Neural crest cell (in vitro differentiated cells): ENCODE data around the gene CAPZB. TPM values are rescaled to one million over a fixed set of nuclear protein-coding genes. Genes with fewer than 3 reads are reported as not detected.
A peak's percentile ranks its signal among the peaks of the same experiment; 100 is the strongest.

Experiments used
- DNase-seq: peaks from one replicate; pipeline ENCODE4 v3.0.0; 2021; ENCODE audit warnings: low read depth, mixed read lengths, low spot score
- H3K27ac Mint-ChIP-seq: one replicate; pipeline ENCODE4 v1.8.0; 2021; ENCODE audit warnings: mild to moderate bottlenecking, mixed read lengths; ENCODE audit not compliant: unreplicated experiment
- H3K27me3 Mint-ChIP-seq: 2 replicates; pipeline ENCODE4 v1.8.0; 2021; ENCODE audit warnings: low read depth, mild to moderate bottlenecking, mixed read lengths
- H3K36me3 Mint-ChIP-seq: 2 replicates; pipeline ENCODE4 v1.8.0; 2021; ENCODE audit warnings: low read depth, mild to moderate bottlenecking, mixed read lengths
- H3K4me1 Mint-ChIP-seq: 2 replicates; pipeline ENCODE4 v1.8.0; 2021; ENCODE audit warnings: mixed read lengths
- H3K4me3 Mint-ChIP-seq: one replicate; pipeline ENCODE4 v1.8.0; 2021; ENCODE audit warnings: mild to moderate bottlenecking, mixed read lengths
- H3K9me3 Mint-ChIP-seq: 2 replicates; pipeline ENCODE4 v1.8.0; 2021; ENCODE audit warnings: mixed read lengths
- total RNA-seq: library from RNA; stranded (reverse); gene quantifications from 2 replicates; pipeline ENCODE4 v1.2.1, GENCODE V29; 2021
- TF ChIP-seq, protein P1 (sequence below): fragments of 200-600 bp; sonication (generic); conservative IDR thresholded peaks from 2 replicates; pipeline ENCODE4 v1.5.0; 2021; ENCODE audit warnings: antibody characterized with exemption, mild to moderate bottlenecking

CAPZB gene
- total RNA-seq, 1 donor from 2014 or later = 256 TPM

DNA sequence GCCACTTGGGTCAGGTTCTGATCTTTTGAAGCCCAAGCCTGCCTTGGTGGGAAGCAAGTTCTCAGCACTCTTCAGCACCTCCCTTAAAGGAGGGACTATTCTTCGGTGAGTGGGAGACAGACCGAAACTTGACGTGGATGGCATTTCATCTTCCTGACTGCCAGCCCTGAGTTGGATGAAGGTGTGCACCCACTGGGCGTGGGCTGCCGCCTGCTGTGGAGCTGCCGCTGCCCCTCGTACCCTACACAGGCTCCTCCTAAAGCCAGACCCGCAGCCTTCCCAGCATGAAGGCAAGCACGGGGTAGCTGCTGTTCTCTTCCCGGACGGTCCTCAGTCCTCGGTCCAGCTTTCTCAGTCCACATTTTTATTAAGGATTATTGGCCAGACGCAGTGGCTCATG is 89.1 kb downstream of the CAPZB start:
- no peak for DNase-seq
- Mint-ChIP-seq H3K27me3 (no peaks in the 10 kb centered on the region), H3K36me3 (no peaks in the 10 kb centered on the region), H3K4me3 (no peak overlapping the region), H3K4me1 (peaks cover 21% of the 10 kb centered on the region), H3K27ac (no peak overlapping the region), H3K9me3 (no peaks in the 10 kb centered on the region)
- TF ChIP-seq, protein P1, sequence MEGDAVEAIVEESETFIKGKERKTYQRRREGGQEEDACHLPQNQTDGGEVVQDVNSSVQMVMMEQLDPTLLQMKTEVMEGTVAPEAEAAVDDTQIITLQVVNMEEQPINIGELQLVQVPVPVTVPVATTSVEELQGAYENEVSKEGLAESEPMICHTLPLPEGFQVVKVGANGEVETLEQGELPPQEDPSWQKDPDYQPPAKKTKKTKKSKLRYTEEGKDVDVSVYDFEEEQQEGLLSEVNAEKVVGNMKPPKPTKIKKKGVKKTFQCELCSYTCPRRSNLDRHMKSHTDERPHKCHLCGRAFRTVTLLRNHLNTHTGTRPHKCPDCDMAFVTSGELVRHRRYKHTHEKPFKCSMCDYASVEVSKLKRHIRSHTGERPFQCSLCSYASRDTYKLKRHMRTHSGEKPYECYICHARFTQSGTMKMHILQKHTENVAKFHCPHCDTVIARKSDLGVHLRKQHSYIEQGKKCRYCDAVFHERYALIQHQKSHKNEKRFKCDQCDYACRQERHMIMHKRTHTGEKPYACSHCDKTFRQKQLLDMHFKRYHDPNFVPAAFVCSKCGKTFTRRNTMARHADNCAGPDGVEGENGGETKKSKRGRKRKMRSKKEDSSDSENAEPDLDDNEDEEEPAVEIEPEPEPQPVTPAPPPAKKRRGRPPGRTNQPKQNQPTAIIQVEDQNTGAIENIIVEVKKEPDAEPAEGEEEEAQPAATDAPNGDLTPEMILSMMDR = no peak

DNA sequence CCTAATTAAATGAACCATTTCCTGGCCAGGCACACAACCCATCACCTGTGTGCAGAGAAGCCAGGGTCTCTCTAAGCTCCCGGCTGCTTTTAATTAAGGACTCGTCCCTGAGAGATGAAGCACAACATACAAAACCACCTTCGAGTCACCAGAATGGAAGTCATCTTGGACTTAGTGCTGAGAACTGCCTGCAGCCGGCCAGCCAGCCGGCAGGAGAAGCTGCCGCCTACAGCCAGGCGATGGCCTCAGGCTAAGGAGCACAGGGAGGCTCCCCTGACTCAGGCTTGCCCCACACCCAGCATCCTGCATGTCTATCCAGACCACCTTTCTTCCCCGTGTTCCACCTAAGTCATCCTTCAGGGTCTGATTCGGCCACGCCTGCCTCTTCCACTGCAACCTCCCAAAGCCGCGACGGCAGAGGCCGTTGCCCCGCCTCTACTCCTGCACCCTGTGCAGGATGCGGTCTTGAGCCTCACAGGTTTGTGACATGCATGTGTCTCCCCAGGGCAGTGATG is 89.6 kb downstream of the CAPZB start:
- TF ChIP-seq, protein P1 = no peak
- no peaks in the 10 kb centered on the region for H3K9me3 Mint-ChIP-seq
- H3K4me1 Mint-ChIP-seq = peaks cover 27% of the 10 kb centered on the region
- H3K36me3 Mint-ChIP-seq = no peaks in the 10 kb centered on the region
- no peaks in the 10 kb centered on the region for H3K27me3 Mint-ChIP-seq
- H3K27ac Mint-ChIP-seq = peak overlapping the region; percentile 72
- no peak for DNase-seq
- H3K4me3 Mint-ChIP-seq = no peak overlapping the region

DNA sequence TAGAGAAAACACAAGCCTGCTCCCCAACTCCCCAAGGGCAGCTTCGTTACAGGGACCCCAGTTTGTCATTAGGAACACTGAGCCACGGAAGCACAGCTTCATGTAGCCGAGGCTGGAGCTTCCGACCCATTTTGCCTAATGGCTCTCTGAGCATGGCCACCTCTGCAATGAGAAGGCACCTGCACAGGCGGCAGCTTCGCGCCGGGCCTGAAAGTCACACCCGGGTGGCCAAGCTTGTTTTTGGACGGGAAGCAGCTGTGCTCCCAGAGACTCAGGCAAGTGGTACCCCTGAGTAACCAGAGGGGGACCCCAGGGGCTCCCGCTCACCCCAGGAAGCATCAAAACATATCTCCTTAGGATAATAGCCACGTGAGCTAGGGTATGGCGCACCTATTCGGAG is 92.3 kb downstream of the CAPZB start:
- TF ChIP-seq, protein P1 = no peak
- Mint-ChIP-seq H3K4me3 (no peak overlapping the region), H3K27me3 (no peaks in the 10 kb centered on the region), H3K4me1 (peaks cover 32% of the 10 kb centered on the region), H3K36me3 (no peaks in the 10 kb centered on the region), H3K9me3 (no peaks in the 10 kb centered on the region), H3K27ac (no peak overlapping the region)
- DNase-seq = no peak

DNA sequence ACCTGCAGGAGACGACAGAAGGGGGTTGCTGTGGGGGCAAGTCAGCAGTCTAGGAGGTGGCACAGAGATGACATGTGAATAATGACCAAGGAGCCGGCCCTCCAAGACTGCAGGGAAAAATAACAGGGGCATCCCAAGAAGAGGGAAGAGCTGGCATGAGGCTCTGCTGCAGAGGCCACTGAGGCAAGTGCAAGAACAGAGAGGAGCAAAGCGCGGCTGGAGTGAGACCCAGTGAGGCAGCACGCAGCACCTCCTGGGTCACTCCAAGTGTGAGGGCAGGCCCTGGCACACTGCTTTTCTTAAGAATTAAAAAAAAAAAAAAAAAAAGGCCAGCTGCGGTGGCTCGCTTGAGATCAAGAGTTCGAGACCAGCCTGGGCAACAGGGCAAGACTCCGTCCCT is 93.1 kb downstream of the CAPZB start:
- H3K36me3 Mint-ChIP-seq = no peaks in the 10 kb centered on the region
- no peaks in the 10 kb centered on the region for H3K27me3 Mint-ChIP-seq
- no peak overlapping the region for H3K4me3 Mint-ChIP-seq
- H3K27ac Mint-ChIP-seq = peak overlapping the region; percentile 50
- no peaks in the 10 kb centered on the region for H3K9me3 Mint-ChIP-seq
- DNase-seq = no peak
- TF ChIP-seq, protein P1 = no peak
- H3K4me1 Mint-ChIP-seq = peaks cover 32% of the 10 kb centered on the region

DNA sequence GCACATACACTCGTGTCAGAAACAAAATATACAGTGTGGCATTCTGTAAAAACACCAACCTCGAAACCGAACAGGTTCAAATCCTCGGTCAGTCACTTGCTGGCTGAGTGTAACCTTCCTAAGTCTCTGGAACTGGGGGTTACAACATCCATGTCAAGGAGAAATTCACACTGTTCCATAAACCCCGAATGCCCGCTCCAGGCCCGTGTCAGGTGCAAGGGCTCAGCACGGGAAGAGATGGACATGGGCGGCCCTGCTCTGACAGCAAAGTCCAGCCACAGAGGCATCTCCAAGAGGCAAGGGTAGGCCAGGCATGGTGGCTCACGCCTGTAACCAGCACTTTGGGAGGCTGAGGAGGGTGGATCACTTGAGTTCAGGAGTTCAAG is 93.8 kb downstream of the CAPZB start:
- no peak overlapping the region for H3K4me3 Mint-ChIP-seq
- TF ChIP-seq, protein P1 = no peak
- no peaks in the 10 kb centered on the region for H3K9me3 Mint-ChIP-seq
- H3K36me3 Mint-ChIP-seq = no peaks in the 10 kb centered on the region
- H3K4me1 Mint-ChIP-seq = peaks cover 32% of the 10 kb centered on the region
- no peak overlapping the region for H3K27ac Mint-ChIP-seq
- H3K27me3 Mint-ChIP-seq = no peaks in the 10 kb centered on the region
- no peak for DNase-seq
